ENCODE data around the gene MAGEA10. TPM values are rescaled to one million over a fixed set of nuclear protein-coding genes. Genes with fewer than 3 reads are reported as not detected.

The MAGEA10 gene
- total RNA-seq, 1 donor from 2014 or later: not detected

Other genes with a start within 250 kb of the MAGEA10 start
- not detected in 2 replicates for gene MAGEA4, start 225.7 kb downstream of the MAGEA10 start, total RNA-seq
- 3.7 and 7.1 TPM in 2 replicates for gene GABRE, start 163.9 kb downstream of the MAGEA10 start, total RNA-seq